K562 (cell line): ENCODE data around the gene UBL3. TPM values are rescaled to one million over a fixed set of nuclear protein-coding genes. Genes with fewer than 3 reads are reported as not detected.

ENCODE experiments used
- ATAC-seq: fragments of 200-7000 bp; cut with Tn5 transposase; 3 replicates; pipeline ENCODE4 v1.9.1; 2020; ENCODE audit warnings: moderate library complexity
- BruUV-seq: library from RNA; stranded (reverse); fragments of 400-500 nt; replicated peaks from 2 replicates; lab custom pipeline; 2021; lab: Mats Ljungman, UMichigan
- CTCF ChIA-PET: fragments of 300-600 bp; formaldehyde crosslinking; extraction: SDS; loops from one replicate; lab custom pipeline; 2021; ENCODE audit warnings: low intra/inter-chr PET ratio; lab: Yijun Ruan, JAX
- POLR2A ChIA-PET: fragments of 300-600, 350-650 bp; sonication (Branson Sonifier 250); formaldehyde crosslinking; extraction: SDS; loops from one replicate; lab custom pipeline; 2021; ENCODE audit warnings: antibody characterized with exemption, inconsistent platforms; lab: Yijun Ruan, JAX
- DNase-seq, 4 experiments: peaks; one replicate each; pipeline versions ENCODE4 v3.0.0 to v3.0.0-alpha.2; 2011 to 2018; ENCODE audit warnings: low spot score in 3 of 4, mixed read lengths in 3 of 4; ENCODE audit errors: extremely low read depth in 1 of 4
- FAIRE-seq: peaks from 2 replicates; lab custom pipeline; 2011; peaks lifted over from hg19 to GRCh38; lab: Jason Lieb, UNC
- H2AFZ ChIP-seq: 2 replicates; pipeline ENCODE4 v1.6.0; 2011; ENCODE audit warnings: low read depth, low read length, control low read depth, inconsistent platforms
- H3K27ac ChIP-seq: fragments of 200-600 bp; 3 replicates; pipeline ENCODE4 v1.8.0; 2011; ENCODE audit warnings: low read depth, mild to moderate bottlenecking, control low read depth, inconsistent platforms, low read length, moderate library complexity, mixed read lengths; ENCODE audit errors: extremely low read depth
- H3K27me3 ChIP-seq, 2 experiments: fragments of 300-600 bp in 1 of 2; 2 replicates in 1 of 2; 3 replicates in 1 of 2; pipeline versions ENCODE4 v1.6.0 to v1.8.0; 2011; ENCODE audit warnings: inconsistent platforms in 2 of 2, low read length in 2 of 2, mild to moderate bottlenecking in 1 of 2, mixed read lengths in 1 of 2, moderate library complexity in 1 of 2; ENCODE audit not compliant: control insufficient read depth in 2 of 2, insufficient read depth in 2 of 2
- H3K36me3 ChIP-seq: fragments of 300-600 bp; 3 replicates; pipeline ENCODE4 v1.8.0; 2011; ENCODE audit warnings: mild to moderate bottlenecking, low read length, inconsistent platforms; ENCODE audit not compliant: control insufficient read depth, insufficient read depth
- H3K4me1 ChIP-seq, 2 experiments: fragments of 200-600 bp in 1 of 2; replicated peaks in 1 of 2; 2 replicates in 1 of 2; 3 replicates in 1 of 2; pipeline versions ENCODE4 v1.5.1 to v1.8.0; 2011; ENCODE audit warnings: inconsistent platforms in 2 of 2, low read length in 2 of 2, mild to moderate bottlenecking in 1 of 2, mixed read lengths in 1 of 2, moderate library complexity in 1 of 2; ENCODE audit not compliant: control insufficient read depth in 2 of 2, insufficient read depth in 2 of 2
- H3K4me2 ChIP-seq: 2 replicates; pipeline ENCODE4 v1.6.1; 2011; ENCODE audit warnings: low read length, control low read depth, inconsistent platforms, mixed read lengths; ENCODE audit not compliant: insufficient read depth
- H3K4me3 ChIP-seq: fragments of 200-600 bp; sonication (generic), shearing (Covaris generic); 2 replicates; pipeline ENCODE4 v1.5.1; 2016; ENCODE audit warnings: control low read depth, inconsistent platforms
- H3K79me2 ChIP-seq: fragments of 200-600 bp; 3 replicates; pipeline ENCODE4 v1.8.0; 2011; ENCODE audit warnings: low read length, inconsistent platforms; ENCODE audit not compliant: control insufficient read depth, insufficient read depth
- H3K9ac ChIP-seq, 2 experiments: 2 replicates each; pipeline versions ENCODE4 v1.6.0 to v1.6.1; 2011; ENCODE audit warnings: low read depth in 2 of 2, low read length in 2 of 2, control low read depth in 1 of 2, inconsistent platforms in 1 of 2, mild to moderate bottlenecking in 1 of 2, mixed read lengths in 1 of 2; ENCODE audit not compliant: insufficient read depth in 1 of 2
- H3K9me1 ChIP-seq: one replicate; pipeline ENCODE4 v1.6.0; 2011; ENCODE audit warnings: inconsistent platforms, mild to moderate bottlenecking, low read length, moderate library complexity; ENCODE audit not compliant: control insufficient read depth, insufficient read depth
- H3K9me3 ChIP-seq: replicated peaks from 2 replicates; pipeline ENCODE4 v1.5.1; 2011; ENCODE audit warnings: low read depth, low read length, inconsistent platforms; ENCODE audit not compliant: control insufficient read depth, insufficient read depth
- H4K20me1 ChIP-seq: replicated peaks from 2 replicates; pipeline ENCODE4 v1.6.1; 2011; ENCODE audit warnings: low read length, inconsistent platforms, mixed read lengths; ENCODE audit not compliant: control insufficient read depth, insufficient read depth
- ARID1B ChIP-seq: fragments of 450-650 bp; IDR thresholded peaks from 2 replicates; pipeline ENCODE4 v1.6.1; 2016; ENCODE audit warnings: antibody characterized with exemption, mild to moderate bottlenecking, inconsistent platforms
- ARNT ChIP-seq, 2 experiments: fragments of 450-650 bp; IDR thresholded peaks; 2 replicates each; pipeline ENCODE4 v1.6.1; 2016; ENCODE audit warnings: mild to moderate bottlenecking in 1 of 2
- GATA2 ChIP-seq: sonication (generic); formaldehyde crosslinking; IDR thresholded peaks from 2 replicates; pipeline ENCODE4 v1.4.0; 2020; ENCODE audit warnings: mild to moderate bottlenecking, missing genetic modification reagents
- SAP30 ChIP-seq: fragments of 200-600 bp; sonication (generic); IDR thresholded peaks from 2 replicates; pipeline ENCODE4 v1.6.1; 2012; ENCODE audit warnings: borderline replicate concordance, low read depth, mild to moderate bottlenecking, moderate library complexity, low read length, control low read depth, inconsistent platforms; ENCODE audit not compliant: insufficient read depth, poor library complexity, severe bottlenecking
- SRSF9 ChIP-seq: fragments of 200-400 bp; formaldehyde crosslinking; IDR thresholded peaks from 2 replicates; pipeline ENCODE4 v1.6.1; 2017; ENCODE audit warnings: low read depth, low read length, borderline replicate concordance
- TAF9B ChIP-seq: fragments of 450-650 bp; IDR thresholded peaks from 2 replicates; pipeline ENCODE4 v1.6.1; 2018; ENCODE audit warnings: mild to moderate bottlenecking; ENCODE audit not compliant: partially characterized antibody
- ZNF707 ChIP-seq: fragments of 250-450 bp; sonication (Bioruptor Pico); conservative IDR thresholded peaks from 2 replicates; pipeline ENCODE4 v1.8.0; 2022; ENCODE audit warnings: inconsistent platforms, mild to moderate bottlenecking, moderate library complexity
- WGBS: fragments of 100-300 bp; shearing (Covaris generic); methylation state at CpG from one replicate; pipeline ENCODE4 v1.1.6; 2016; ENCODE audit warnings: low coverage, mixed read lengths; ENCODE audit not compliant: insufficient coverage; ENCODE audit errors: missing lambda C conversion rate; 5-methylcytosine and 5-hydroxymethylcytosine counted together
- in situ Hi-C: fragments of 300-500 bp; cut with MboI; formaldehyde crosslinking; loops from 4 replicates; pipeline ENCODE4 v1.15.0; 2018; ENCODE audit warnings: inconsistent platforms, mixed read lengths
- intact Hi-C: fragments of 100-400 bp; cut with micrococcal nuclease; formaldehyde crosslinking; loops from 2 replicates; pipeline ENCODE4 v1.14.2; 2022
- polyA plus RNA-seq, 8 experiments: library from polyadenylated mRNA; depleted of rRNA in 4 of 8; stranded (reverse) in 5 of 8; unstranded in 3 of 8; fragments of >200 nt; fragmentation: Nextera tagmentation in 2 of 8; fragmentation: Illumina TruSeq in 1 of 8; extraction: Ambion mirVana in 2 of 8; extraction: Trizol in 1 of 8; gene quantifications; 2 replicates each; pipeline versions ENCODE4 v1.2.1 to v1.2.3, GENCODE V29; 2011 to 2014; ENCODE audit warnings: inconsistent platforms in 1 of 8, missing spikeins in 1 of 8
- total RNA-seq, 7 experiments: library from RNA; depleted of rRNA in 6 of 7; stranded (reverse); fragments of >200 nt in 6 of 7; fragmentation: Illumina TruSeq in 2 of 7; extraction: Trizol in 2 of 7; gene quantifications; 2 replicates each; pipeline versions ENCODE4 v1.2.1 to v1.2.3, GENCODE V29; 2011 to 2021; ENCODE audit warnings: low replicate concordance in 1 of 7
- TF ChIP-seq, protein P1 (sequence below), 2 experiments: fragments of 450-650 bp in 1 of 2; sonication (generic) in 1 of 2; formaldehyde crosslinking in 1 of 2; IDR thresholded peaks in 1 of 2; conservative IDR thresholded peaks in 1 of 2; 2 replicates each; pipeline versions ENCODE4 v1.6.1 to v1.8.1; 2016 to 2023; ENCODE audit warnings: mild to moderate bottlenecking in 2 of 2, moderate library complexity in 2 of 2, inconsistent platforms in 1 of 2, missing genetic modification reagents in 1 of 2

Gene UBL3
- total and polyA plus RNA-seq, 9 of the 15 experiments (the other 6 are each of a cell fraction or from before 2014, with no cell fraction given) = 0.64 to 2.4 (median 1.8) TPM

DNA sequence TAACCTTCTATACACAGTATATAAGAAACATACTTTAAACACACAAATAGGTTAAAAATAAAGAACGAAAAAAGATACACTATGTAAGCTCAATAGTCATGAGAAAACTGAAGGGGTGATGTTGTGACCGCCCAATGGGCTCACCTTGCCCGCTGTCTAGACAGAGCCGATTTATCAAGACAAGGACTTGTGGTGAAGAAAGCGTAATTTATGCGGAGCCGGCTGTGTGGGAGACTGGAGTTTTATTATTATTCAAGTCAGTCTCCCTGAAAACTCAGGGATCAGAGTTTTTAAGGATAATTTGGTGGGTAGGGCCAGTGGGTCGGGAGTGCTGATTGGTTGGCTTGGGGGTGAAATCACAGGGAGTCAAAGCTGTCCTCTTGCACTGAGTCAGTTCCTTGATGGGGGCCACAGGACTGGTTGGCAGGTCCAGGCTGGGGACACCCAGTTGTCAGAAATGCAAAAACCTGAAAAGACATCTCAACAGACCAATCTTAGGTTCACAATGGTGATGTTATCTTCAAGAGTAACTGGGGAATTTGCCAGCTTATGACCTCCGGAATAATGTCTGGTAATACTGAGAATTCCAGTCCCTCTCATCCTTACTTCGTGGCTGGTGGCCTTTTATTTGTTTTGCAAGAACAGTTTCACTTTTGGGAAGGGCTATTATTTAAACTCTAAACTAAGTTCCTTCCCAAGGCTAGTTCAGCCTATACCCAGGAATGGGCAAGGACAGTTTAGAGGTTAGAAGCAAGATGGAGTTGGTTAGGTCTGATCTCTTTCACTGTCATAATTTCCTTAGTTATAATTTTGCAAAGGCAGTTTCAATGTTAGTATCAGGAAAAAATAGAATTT lies 96.6 kb downstream of the UBL3 start:
- no peaks in the 10 kb centered on the region for H3K9me1 ChIP-seq
- 5% methylated on average over 9 of the region's 10 CpGs for WGBS
- no peaks in the 10 kb centered on the region for H3K79me2 ChIP-seq
- FAIRE-seq = no peak
- no peak for TF ChIP-seq ARID1B
- no peak for TF ChIP-seq SRSF9
- TF ChIP-seq ARNT (IDR thresholded peaks at IDR 0.05) = no peak
- TF ChIP-seq GATA2 = no peak
- TF ChIP-seq ZNF707 = no peak
- TF ChIP-seq, protein P1, sequence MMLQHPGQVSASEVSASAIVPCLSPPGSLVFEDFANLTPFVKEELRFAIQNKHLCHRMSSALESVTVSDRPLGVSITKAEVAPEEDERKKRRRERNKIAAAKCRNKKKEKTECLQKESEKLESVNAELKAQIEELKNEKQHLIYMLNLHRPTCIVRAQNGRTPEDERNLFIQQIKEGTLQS (IDR thresholded peaks at IDR 0.05) = no peak
- TF ChIP-seq, protein P1 (CRISPR knock-in tag; conservative IDR thresholded peaks at IDR 0.05) = no peak
- no peak for TF ChIP-seq TAF9B
- TF ChIP-seq SAP30 = no peak
- no peak overlapping the region for H2AFZ ChIP-seq
- CTCF ChIA-PET = no interaction called here
- H3K4me1 ChIP-seq = no peaks in the 10 kb centered on the region
- H3K4me3 ChIP-seq = no peak overlapping the region
- in situ Hi-C loops (no loop called here), intact Hi-C loops (no loop called here)
- H3K36me3 ChIP-seq = no peaks in the 10 kb centered on the region
- no peaks in the 10 kb centered on the region; a peak in 1 of 5 replicates for H3K27me3 ChIP-seq
- no peak for DNase-seq
- no peak overlapping the region for H3K9ac ChIP-seq
- no peaks in the 10 kb centered on the region for H4K20me1 ChIP-seq
- POLR2A ChIA-PET = no interaction called here
- H3K4me2 ChIP-seq = no peak overlapping the region
- H3K27ac ChIP-seq = no peak overlapping the region
- H3K9me3 ChIP-seq = no peaks in the 10 kb centered on the region
- no peak for ATAC-seq
- BruUV-seq = no TSS peak
